ENCODE data around the gene CALML6. TPM values are rescaled to one million over a fixed set of nuclear protein-coding genes. Genes with fewer than 3 reads are reported as not detected.

The CALML6 gene
- total and polyA plus RNA-seq, 2 of the 4 experiments (the other 2 are of a cell fraction): 0.91 TPM; not detected in 1

DNA sequence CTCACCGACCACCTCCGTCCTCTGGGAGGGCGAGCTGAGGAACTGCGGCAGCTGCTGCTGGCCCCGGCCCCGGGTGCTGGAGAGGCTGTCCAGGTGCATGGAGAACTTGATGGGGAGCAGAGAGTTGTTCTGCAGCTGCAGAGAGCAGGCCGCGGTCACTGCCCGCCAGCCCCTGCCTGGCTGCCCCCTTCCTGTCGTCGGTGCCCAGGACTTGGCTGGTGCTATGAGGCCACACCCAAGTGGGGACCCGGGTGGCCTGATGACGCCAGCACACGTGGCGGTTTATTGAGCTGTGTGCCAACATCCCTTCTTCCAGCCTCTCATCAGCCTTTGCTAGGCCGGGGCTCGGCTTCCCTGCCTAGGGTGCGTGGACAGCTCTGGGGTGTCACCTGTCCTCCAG is 9.3 kb downstream of the CALML6 start (continued):
- TF ChIP-seq, protein P1, sequence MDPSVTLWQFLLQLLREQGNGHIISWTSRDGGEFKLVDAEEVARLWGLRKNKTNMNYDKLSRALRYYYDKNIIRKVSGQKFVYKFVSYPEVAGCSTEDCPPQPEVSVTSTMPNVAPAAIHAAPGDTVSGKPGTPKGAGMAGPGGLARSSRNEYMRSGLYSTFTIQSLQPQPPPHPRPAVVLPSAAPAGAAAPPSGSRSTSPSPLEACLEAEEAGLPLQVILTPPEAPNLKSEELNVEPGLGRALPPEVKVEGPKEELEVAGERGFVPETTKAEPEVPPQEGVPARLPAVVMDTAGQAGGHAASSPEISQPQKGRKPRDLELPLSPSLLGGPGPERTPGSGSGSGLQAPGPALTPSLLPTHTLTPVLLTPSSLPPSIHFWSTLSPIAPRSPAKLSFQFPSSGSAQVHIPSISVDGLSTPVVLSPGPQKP (IDR thresholded peaks at IDR 0.05; ENCODE audit: borderline replicate concordance, low read depth, low read length): no peak

DNA sequence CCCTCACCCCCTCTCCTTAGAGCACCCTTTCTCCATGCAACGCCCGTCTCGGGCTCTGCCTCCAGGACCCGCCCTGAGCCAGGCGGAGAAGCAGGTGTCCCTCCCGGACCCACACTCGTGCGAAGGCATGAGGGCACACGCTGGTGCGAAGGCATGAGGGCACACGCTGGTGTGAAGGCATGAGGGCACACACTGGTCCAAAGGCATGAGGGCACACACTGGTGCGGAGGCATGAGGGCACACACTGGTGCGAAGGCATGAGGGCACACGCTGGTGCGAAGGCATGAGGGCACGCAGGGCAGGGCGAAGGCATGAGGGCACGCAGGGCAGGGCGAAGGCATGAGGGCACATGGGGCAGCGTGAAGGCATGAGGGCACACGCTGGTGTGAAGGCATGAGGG is 9.8 kb downstream of the CALML6 start:
- Histone ChIP-seq H3K4me2 (ENCODE audit: low read depth, low read length) (no peak overlapping the region), H3K9me3 (ENCODE audit: control insufficient read depth, insufficient read depth, low read length) (no peaks in the 10 kb centered on the region), H3K27ac (ENCODE audit: insufficient read depth, low read length) (no peak overlapping the region), H3K4me1 (ENCODE audit: control insufficient read depth, insufficient read depth, low read length) (no peaks in the 10 kb centered on the region), H2AK9ac (replicated peaks; ENCODE audit: low read depth, low read length, poor library complexity) (no peak overlapping the region), H3K9me1 (ENCODE audit: insufficient read depth, low read length) (0 out of 2 replicates have a peak, but pooled peaks cover under 1% of the 10 kb centered on the region), H2AK5ac (ENCODE audit: low read depth, low read length) (no peak overlapping the region), H3K23ac (ENCODE audit: low read depth, low read length) (no peak overlapping the region), H2BK120ac (ENCODE audit: low read depth, low read length) (no peak overlapping the region), H2BK20ac (ENCODE audit: low read depth, low read length) (no peak overlapping the region), H3K4ac (ENCODE audit: low read depth, low read length) (no peak overlapping the region), H4K8ac (ENCODE audit: low read depth in 2 of 2, low read length in 2 of 2) (no peak overlapping the region), H3K79me1 (ENCODE audit: low read depth in 1 of 2, low read length in 2 of 2) (no peaks in the 10 kb centered on the region), H2BK5ac (ENCODE audit: low read depth, low read length, poor library complexity, severe bottlenecking) (no peak overlapping the region), H3K56ac (ENCODE audit: extremely low read depth, insufficient read depth, low read length) (no peak overlapping the region), H3K27me3 (ENCODE audit: control insufficient read depth, insufficient read depth, low read length) (peaks cover 5% of the 10 kb centered on the region; the same call in 1 of the 2 replicates), H2AFZ (replicated peaks; ENCODE audit: low read length, poor library complexity) (no peak overlapping the region), H2BK15ac (ENCODE audit: low read depth, low read length) (no peak overlapping the region), H3K18ac (ENCODE audit: low read depth, low read length) (no peak overlapping the region), H4K5ac (ENCODE audit: low read depth, low read length) (no peak overlapping the region), H3K36me3 (ENCODE audit: control insufficient read depth, insufficient read depth, low read length) (no peaks in the 10 kb centered on the region), H4K20me1 (ENCODE audit: insufficient read depth, low read length) (no peaks in the 10 kb centered on the region), H3K9ac (ENCODE audit: low read depth, low read length) (no peak overlapping the region), H3K14ac (replicated peaks; ENCODE audit: low read depth, low read length) (no peak overlapping the region), H4K91ac (ENCODE audit: insufficient read depth, low read depth, low read length) (no peak overlapping the region), H3K4me3 (ENCODE audit: insufficient read depth, low read depth, low read length) (no peak overlapping the region)
- ATAC-seq (ENCODE audit: low read depth): no peak
- TF ChIP-seq, protein P2, sequence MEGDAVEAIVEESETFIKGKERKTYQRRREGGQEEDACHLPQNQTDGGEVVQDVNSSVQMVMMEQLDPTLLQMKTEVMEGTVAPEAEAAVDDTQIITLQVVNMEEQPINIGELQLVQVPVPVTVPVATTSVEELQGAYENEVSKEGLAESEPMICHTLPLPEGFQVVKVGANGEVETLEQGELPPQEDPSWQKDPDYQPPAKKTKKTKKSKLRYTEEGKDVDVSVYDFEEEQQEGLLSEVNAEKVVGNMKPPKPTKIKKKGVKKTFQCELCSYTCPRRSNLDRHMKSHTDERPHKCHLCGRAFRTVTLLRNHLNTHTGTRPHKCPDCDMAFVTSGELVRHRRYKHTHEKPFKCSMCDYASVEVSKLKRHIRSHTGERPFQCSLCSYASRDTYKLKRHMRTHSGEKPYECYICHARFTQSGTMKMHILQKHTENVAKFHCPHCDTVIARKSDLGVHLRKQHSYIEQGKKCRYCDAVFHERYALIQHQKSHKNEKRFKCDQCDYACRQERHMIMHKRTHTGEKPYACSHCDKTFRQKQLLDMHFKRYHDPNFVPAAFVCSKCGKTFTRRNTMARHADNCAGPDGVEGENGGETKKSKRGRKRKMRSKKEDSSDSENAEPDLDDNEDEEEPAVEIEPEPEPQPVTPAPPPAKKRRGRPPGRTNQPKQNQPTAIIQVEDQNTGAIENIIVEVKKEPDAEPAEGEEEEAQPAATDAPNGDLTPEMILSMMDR (conservative IDR thresholded peaks at IDR 0.05; ENCODE audit: low read depth, low read length): no peak
- TF ChIP-seq RFX5 (IDR thresholded peaks at IDR 0.05; ENCODE audit: low read depth, low read length): no peak
- POLR2A ChIA-PET (ENCODE audit: unreplicated experiment): no interaction called here
- intact Hi-C loops (cut with micrococcal nuclease) (no loop called here), dilution Hi-C loops (cut with HindIII; ENCODE audit: low sequenced_read_pairs, unreplicated experiment) (no loop called here), in situ Hi-C loops (cut with MboI; ENCODE audit: low sequenced_read_pairs) (no loop called here)
- 87% methylated on average over 21 of the region's 21 CpGs; no CpG with 5 or more reads in 1 of the 2 experiments for WGBS, 2 experiments (ENCODE audit: extremely low coverage in 2 of 2, insufficient read length in 1 of 2)
- CTCF ChIA-PET: no interaction called here
- no peak for DNase-seq
- no TSS peak for BruUV-seq (replicated peaks)

Data from IMR-90 (cell line).